ENCODE results near the gene TBC1D1.

DNA sequence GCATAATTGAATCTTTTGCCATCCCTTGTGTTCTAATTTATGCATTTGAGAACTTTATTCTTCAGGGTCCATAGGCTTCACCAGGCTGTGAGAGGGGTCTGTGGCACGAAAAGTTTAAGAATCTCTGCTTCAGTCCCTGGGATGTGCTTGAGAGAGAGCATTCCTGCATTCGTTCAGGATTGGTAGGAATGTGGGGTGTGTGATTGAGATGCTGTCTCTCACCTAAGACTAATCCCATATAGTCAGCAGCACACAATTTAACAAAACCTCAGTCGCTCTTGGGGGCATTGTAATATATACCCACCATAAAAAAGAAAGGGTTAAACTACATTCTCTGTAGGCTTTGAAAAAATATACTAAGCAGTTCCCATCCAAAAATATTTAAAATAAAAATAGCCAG is 111.0 kb downstream of the TBC1D1 start:
- no peak for TF ChIP-seq CTCF (conservative IDR thresholded peaks at IDR 0.05)
- no peak for TF ChIP-seq ZFX (IDR thresholded peaks at IDR 0.05)
